ENCODE measurements around the gene CCR2.

DNA sequence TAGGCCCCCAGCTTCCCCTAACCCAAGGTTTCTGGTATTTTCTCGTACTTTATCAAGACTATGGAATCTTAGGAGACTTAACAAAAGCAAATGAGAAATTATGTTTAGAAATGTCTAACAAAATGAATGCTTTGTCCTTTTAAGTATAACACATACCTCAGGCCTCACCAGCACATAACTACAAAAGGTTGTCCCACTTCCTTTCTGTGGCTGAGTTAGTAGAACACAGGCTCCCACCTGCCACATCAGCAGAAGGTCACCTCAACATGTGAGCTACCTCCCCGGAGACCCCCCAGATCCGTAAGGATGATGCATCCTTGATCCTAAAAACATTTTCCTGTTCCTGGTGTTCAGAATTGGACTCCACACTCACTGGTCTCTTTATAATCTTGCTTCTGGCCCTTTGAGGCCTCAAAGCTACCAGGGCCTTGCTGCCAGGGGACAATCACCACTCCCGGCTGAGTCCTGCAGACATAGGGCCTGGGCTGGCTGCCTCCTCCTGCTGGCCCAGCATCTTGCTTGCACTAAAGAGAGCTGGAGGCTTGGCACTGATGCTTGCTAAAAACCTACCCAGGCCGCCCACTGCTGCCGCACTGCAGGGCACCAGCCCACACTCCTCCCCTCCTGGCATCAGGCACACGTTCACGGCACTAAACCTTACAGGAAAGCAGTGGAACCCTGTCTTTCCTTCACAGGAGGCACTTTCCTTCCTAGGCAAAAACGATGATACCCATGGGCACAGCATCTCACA is 56.0 kb downstream of the CCR2 start:
- TF ChIP-seq CTCF (optimal IDR thresholded peaks at IDR 0.05 in 1 of 3, IDR thresholded peaks at IDR 0.05 in 1 of 3, conservative IDR thresholded peaks at IDR 0.05 in 1 of 3; ENCODE audit: extremely low read depth in 1 of 3, insufficient read depth in 2 of 3, low read length in 3 of 3) = no peak
- TF ChIP-seq EZH2 (IDR thresholded peaks at IDR 0.05; ENCODE audit: low read length) = no peak
